ENCODE results near the gene THSD7A.

Gene THSD7A

DNA sequence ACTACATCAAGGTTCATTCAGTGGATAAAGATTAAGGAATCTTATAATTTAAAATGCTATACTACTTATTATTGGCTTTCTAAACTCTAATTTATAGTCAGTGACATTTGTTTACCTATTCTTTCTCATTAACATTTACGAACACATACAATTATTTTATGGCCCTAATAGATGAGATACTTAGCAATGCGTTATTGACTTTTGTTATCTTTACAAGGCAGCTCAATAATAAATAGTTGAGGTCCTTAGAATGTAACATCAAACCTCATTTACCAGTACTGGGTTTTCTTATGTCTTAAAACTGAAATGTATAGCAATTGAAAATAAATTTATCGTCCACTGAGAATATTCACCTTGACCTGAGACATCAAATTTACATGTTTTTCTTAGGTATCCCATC lies 89.0 kb downstream of the THSD7A start:
- H3K4me3 ChIP-seq (ENCODE audit: low read depth, low read length): no peak overlapping the region
- TF ChIP-seq, protein P1, sequence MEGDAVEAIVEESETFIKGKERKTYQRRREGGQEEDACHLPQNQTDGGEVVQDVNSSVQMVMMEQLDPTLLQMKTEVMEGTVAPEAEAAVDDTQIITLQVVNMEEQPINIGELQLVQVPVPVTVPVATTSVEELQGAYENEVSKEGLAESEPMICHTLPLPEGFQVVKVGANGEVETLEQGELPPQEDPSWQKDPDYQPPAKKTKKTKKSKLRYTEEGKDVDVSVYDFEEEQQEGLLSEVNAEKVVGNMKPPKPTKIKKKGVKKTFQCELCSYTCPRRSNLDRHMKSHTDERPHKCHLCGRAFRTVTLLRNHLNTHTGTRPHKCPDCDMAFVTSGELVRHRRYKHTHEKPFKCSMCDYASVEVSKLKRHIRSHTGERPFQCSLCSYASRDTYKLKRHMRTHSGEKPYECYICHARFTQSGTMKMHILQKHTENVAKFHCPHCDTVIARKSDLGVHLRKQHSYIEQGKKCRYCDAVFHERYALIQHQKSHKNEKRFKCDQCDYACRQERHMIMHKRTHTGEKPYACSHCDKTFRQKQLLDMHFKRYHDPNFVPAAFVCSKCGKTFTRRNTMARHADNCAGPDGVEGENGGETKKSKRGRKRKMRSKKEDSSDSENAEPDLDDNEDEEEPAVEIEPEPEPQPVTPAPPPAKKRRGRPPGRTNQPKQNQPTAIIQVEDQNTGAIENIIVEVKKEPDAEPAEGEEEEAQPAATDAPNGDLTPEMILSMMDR (IDR thresholded peaks at IDR 0.05; ENCODE audit: low read depth, low read length): no peak

DNA sequence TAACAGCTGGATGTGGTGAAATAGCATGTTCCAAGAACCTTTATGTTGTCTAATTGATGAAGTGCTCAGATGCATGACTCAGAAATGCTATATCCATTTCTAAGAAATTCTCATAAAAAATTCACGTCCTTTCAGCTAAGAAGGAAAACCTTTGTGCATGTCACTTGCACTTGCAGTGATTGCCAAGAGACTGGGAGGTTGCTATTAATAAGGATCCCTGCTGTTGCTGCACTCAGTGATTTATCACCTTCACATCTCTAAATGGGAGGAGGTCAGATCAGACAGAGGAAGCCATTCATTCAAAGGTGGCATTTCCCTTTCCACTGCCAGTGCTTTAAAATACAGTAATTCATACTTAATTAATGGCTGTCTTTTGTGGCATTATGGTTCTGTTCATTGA lies 89.5 kb downstream of the THSD7A start:
- TF ChIP-seq, protein P1 (IDR thresholded peaks at IDR 0.05; ENCODE audit: low read depth, low read length): no peak

DNA sequence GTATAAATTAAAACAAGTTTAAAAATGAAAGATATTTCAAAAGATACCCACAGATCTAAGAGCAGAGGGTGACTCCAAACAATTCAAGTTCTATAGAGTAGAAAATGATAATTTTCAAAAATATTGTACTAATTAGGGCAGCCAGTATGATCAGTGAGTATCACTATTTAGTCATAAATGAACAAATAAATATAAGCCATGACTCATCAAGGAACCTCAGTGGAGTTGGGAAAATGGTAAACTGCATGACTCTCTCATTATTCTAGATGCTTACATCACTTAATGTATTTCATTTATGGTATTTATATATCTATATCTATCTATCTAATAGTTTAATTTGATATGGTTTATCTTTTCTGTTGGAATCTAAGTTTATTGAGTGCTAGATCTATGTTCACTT lies 94.3 kb downstream of the THSD7A start:
- TF ChIP-seq, protein P1 (IDR thresholded peaks at IDR 0.05; ENCODE audit: low read depth, low read length): no peak
- no peak overlapping the region for H3K4me3 ChIP-seq (ENCODE audit: low read depth, low read length)

More for the DNA sequence above, 89.5 kb downstream of the THSD7A start:
- H3K4me3 ChIP-seq (ENCODE audit: low read depth, low read length): no peak overlapping the region

DNA sequence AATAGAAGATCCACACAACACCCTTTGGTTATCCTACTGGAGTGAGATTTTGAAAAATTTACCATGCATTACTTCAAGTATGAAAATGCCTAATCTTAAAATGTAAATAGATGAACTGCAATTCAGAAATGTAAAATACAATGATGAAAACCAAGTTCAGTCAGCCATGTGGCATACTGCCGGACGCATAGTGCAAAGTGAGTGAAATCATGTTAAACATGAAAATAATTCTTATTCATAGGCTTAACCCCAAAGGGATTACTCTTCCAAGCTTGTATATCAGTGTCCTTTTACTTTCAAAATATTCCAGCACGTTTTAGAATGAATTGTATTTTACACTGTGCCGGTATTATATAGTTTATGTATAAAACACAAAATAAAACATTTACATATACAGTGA lies 99.8 kb downstream of the THSD7A start:
- TF ChIP-seq, protein P1 (IDR thresholded peaks at IDR 0.05; ENCODE audit: low read depth, low read length): no peak
- H3K4me3 ChIP-seq (ENCODE audit: low read depth, low read length): no peak overlapping the region

DNA sequence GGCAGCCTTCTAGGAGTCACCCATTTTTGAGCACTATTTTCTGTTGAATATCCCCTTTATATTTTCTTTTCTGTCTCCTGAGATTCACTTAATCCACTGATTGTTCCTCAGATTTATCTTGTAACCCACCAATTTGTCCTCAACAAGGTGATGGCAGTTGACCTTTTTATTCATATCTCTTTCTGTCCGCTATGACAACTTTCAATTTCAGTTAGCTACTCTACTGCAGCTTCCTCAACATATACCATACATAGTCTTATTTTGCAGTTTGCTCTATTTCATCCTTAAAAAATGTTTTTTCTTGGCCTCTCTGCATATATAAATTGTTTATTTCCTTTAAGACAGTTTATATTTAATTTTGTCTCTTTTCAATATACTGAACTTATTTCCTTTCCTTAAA lies 101.3 kb downstream of the THSD7A start:
- H3K4me3 ChIP-seq (ENCODE audit: low read depth, low read length): no peak overlapping the region
- TF ChIP-seq, protein P1 (IDR thresholded peaks at IDR 0.05; ENCODE audit: low read depth, low read length): no peak

DNA sequence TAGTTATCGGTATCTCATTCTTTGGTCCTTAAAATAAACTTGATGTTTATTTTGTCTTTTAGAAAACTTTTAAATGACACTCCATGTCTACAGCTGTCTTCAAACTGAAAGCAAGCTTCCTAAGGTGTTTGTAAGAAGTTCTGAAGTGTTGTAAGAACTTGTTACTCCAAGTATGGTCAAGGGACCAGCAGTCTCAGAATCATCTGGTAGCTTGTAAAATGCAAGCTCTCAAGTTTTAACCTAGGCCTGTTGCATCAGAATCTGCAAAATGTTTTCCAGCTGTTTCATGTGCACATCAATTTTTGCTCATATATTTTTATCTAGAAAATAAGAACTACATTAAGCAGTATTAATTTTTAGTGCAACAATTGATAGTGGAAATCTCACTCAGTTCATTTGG lies 104.1 kb downstream of the THSD7A start:
- TF ChIP-seq, protein P1 (IDR thresholded peaks at IDR 0.05; ENCODE audit: low read depth, low read length): no peak

DNA sequence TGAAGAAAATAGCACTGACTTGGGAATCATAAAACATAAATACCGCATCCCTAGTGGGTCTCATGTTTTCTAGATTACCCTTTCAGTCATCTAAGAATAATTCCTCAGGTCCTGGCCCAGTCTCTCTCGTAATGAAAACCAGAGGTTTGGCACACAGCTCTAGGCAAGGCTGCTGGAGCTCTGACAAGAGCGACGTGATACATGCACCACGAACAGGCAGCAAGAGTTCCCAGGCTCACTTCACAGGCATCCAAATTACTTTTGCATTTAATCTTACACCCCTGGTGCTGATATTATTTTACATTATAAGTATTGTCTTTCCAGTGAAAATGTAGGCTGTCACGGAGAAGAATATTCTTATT lies 105.2 kb downstream of the THSD7A start:
- TF ChIP-seq, protein P1 (IDR thresholded peaks at IDR 0.05; ENCODE audit: low read depth, low read length): no peak
- H3K4me3 ChIP-seq (ENCODE audit: low read depth, low read length): no peak overlapping the region

More for the DNA sequence above, 104.1 kb downstream of the THSD7A start:
- no peak overlapping the region for H3K4me3 ChIP-seq (ENCODE audit: low read depth, low read length)
